CD14-positive monocyte (primary cell): Measurements from ENCODE around the gene ABHD10. TPM values are rescaled to one million over a fixed set of nuclear protein-coding genes. Genes with fewer than 3 reads are reported as not detected.
A peak's percentile ranks its signal among the peaks of the same experiment; 100 is the strongest.

Experiments used
- DNase-seq, 3 donors: peaks; one replicate each; pipeline ENCODE4 v3.0.0-alpha.2; 2011 to 2022
- H2AFZ ChIP-seq: 2 replicates; pipeline ENCODE4 v1.6.0; 2012; ENCODE audit warnings: mild to moderate bottlenecking, low read depth, low read length, inconsistent platforms; ENCODE audit not compliant: insufficient read depth, poor library complexity, severe bottlenecking
- H3K27ac ChIP-seq, 2 donors: 1 replicate in 1 of 2; 2 replicates in 1 of 2; pipeline ENCODE4 v1.5.1; 2012 to 2013; ENCODE audit warnings: low read length in 2 of 2, control low read depth in 1 of 2, inconsistent platforms in 1 of 2, low read depth in 1 of 2, mild to moderate bottlenecking in 1 of 2
- H3K27me3 ChIP-seq, 2 donors: one replicate each; pipeline versions ENCODE4 v1.6.0 to v1.6.1; 2011 to 2013; ENCODE audit warnings: low read length in 2 of 2; ENCODE audit not compliant: control insufficient read depth in 2 of 2, insufficient read depth in 2 of 2
- H3K36me3 ChIP-seq, 2 donors: replicated peaks in 1 of 2; 1 replicate in 1 of 2; 2 replicates in 1 of 2; pipeline versions ENCODE4 v1.5.1 to v1.6.1; 2012 to 2013; ENCODE audit warnings: low read length in 2 of 2, control low read depth in 1 of 2, inconsistent platforms in 1 of 2, mild to moderate bottlenecking in 1 of 2; ENCODE audit not compliant: insufficient read depth in 2 of 2, control insufficient read depth in 1 of 2
- H3K4me1 ChIP-seq, 2 donors: 1 replicate in 1 of 2; 2 replicates in 1 of 2; pipeline versions ENCODE4 v1.5.1 to v1.6.1; 2012 to 2013; ENCODE audit warnings: low read length in 2 of 2, control low read depth in 1 of 2, inconsistent platforms in 1 of 2, mild to moderate bottlenecking in 1 of 2, moderate library complexity in 1 of 2; ENCODE audit not compliant: insufficient read depth in 2 of 2, control insufficient read depth in 1 of 2
- H3K4me2 ChIP-seq: replicated peaks from 2 replicates; pipeline ENCODE3; 2012; ENCODE audit warnings: low read length, moderate library complexity, mild to moderate bottlenecking; ENCODE audit not compliant: poor library complexity, severe bottlenecking; ENCODE audit errors: extremely low read depth
- H3K4me3 ChIP-seq, 3 experiments: fragments of 200-600 bp in 1 of 3; sonication (generic) in 1 of 3; replicated peaks in 1 of 3; 1 replicate in 2 of 3; 2 replicates in 1 of 3; pipeline ENCODE4 v1.5.1; 2011 to 2013; ENCODE audit warnings: low read length in 3 of 3, mild to moderate bottlenecking in 3 of 3, control low read depth in 2 of 3, low read depth in 2 of 3, inconsistent platforms in 1 of 3, moderate library complexity in 1 of 3
- H3K79me2 ChIP-seq: 2 replicates; pipeline ENCODE4 v1.6.0; 2012; ENCODE audit warnings: mild to moderate bottlenecking, control low read depth, inconsistent platforms, low read length, moderate library complexity; ENCODE audit not compliant: insufficient read depth
- H3K9ac ChIP-seq: 2 replicates; pipeline ENCODE4 v1.6.0; 2017; ENCODE audit warnings: low read length, mild to moderate bottlenecking; ENCODE audit not compliant: insufficient read depth, poor library complexity, severe bottlenecking
- H3K9me3 ChIP-seq, 2 donors: replicated peaks in 1 of 2; 1 replicate in 1 of 2; 2 replicates in 1 of 2; pipeline versions ENCODE4 v1.5.1 to v1.6.1; 2012 to 2013; ENCODE audit warnings: low read length in 2 of 2, control low read depth in 1 of 2; ENCODE audit not compliant: control insufficient read depth in 1 of 2, insufficient read depth in 1 of 2
- H4K20me1 ChIP-seq: 2 replicates; pipeline ENCODE4 v1.6.0; 2012; ENCODE audit warnings: mild to moderate bottlenecking, low read length, control low read depth, moderate library complexity; ENCODE audit not compliant: insufficient read depth
- H3K27ac Mint-ChIP-seq, 7 donors: one replicate each; pipeline ENCODE4 v1.8.0; 2020; ENCODE audit warnings: mild to moderate bottlenecking in 7 of 7, mixed read lengths in 7 of 7, moderate library complexity in 6 of 7, inconsistent platforms in 2 of 7
- H3K27me3 Mint-ChIP-seq, 3 donors: one replicate each; pipeline ENCODE4 v1.8.0; 2021 to 2022; ENCODE audit warnings: low read depth in 3 of 3, mild to moderate bottlenecking in 3 of 3, mixed read lengths in 3 of 3, moderate library complexity in 3 of 3, inconsistent platforms in 1 of 3
- H3K36me3 Mint-ChIP-seq, 2 donors: one replicate each; pipeline ENCODE4 v1.8.0; 2020; ENCODE audit warnings: mixed read lengths in 2 of 2, inconsistent platforms in 1 of 2, mild to moderate bottlenecking in 1 of 2
- H3K4me1 Mint-ChIP-seq: one replicate; pipeline ENCODE4 v1.8.0; 2020; ENCODE audit warnings: mild to moderate bottlenecking, mixed read lengths
- H3K4me3 Mint-ChIP-seq, 2 donors: one replicate each; pipeline ENCODE4 v1.8.0; 2020; ENCODE audit warnings: mild to moderate bottlenecking in 2 of 2, mixed read lengths in 2 of 2, moderate library complexity in 1 of 2
- H3K9me3 Mint-ChIP-seq, 7 donors: one replicate each; pipeline ENCODE4 v1.8.0; 2020 to 2022; ENCODE audit warnings: mixed read lengths in 7 of 7, mild to moderate bottlenecking in 6 of 7, moderate library complexity in 6 of 7, inconsistent platforms in 2 of 7
- WGBS: methylation state at CpG from one replicate; pipeline ENCODE4 v1.1.5; 2013; ENCODE audit warnings: missing lambda C conversion rate; ENCODE audit not compliant: insufficient coverage; 5-methylcytosine and 5-hydroxymethylcytosine counted together
- intact Hi-C, 2 donors: fragments of 100-400 bp; cut with micrococcal nuclease; formaldehyde crosslinking; loops; one replicate each; pipeline versions ENCODE4 v1.15.0 to v1.15.1; 2023
- polyA plus RNA-seq, 3 donors: library from polyadenylated mRNA; depleted of rRNA in 1 of 3; unstranded in 2 of 3; stranded (reverse) in 1 of 3; fragments of 300-500 nt in 2 of 3; fragments of >200 nt in 1 of 3; fragmentation: Illumina TruSeq in 2 of 3; gene quantifications; 1 replicate in 2 of 3; 2 replicates in 1 of 3; pipeline ENCODE4 v1.2.3, GENCODE V29; 2012 to 2021
- TF ChIP-seq, protein P1 (sequence below): fragments of 200-600 bp; IDR thresholded peaks from one replicate; pipeline ENCODE4 v1.8.0; 2022; ENCODE audit warnings: antibody characterized with exemption, mild to moderate bottlenecking

The ABHD10 gene
- polyA plus RNA-seq, 3 donors: 15.2 to 22.3 (median 17.0) TPM

DNA sequence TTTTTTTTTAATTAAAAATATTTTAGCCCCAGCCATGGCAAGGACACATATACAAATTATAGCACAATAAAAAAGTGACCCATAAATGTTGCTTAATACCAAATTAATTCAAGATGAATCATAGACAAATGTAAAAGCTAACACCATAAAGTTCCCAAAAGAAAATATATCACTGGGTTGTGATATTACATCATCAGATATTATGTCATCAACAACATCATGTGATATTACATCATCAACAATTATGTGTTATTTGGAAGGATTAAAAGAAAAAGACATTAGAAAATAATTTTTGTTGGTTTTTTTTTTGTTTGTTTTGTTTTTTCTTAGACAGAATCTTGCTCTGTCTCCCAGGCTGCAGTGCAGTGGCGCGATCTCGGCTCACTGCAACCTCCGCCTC is 34.5 kb upstream of the ABHD10 start:
- peaks cover 0 to 2% (median 0%) of the 10 kb centered on the region in 7 donors for H3K9me3 Mint-ChIP-seq
- no peak overlapping the region for H3K4me3 Mint-ChIP-seq
- no peaks in the 10 kb centered on the region for H3K36me3 Mint-ChIP-seq
- intact Hi-C loops: no loop called here
- no peak overlapping the region for H3K27ac ChIP-seq
- H3K27me3 Mint-ChIP-seq: peaks cover 0 to 9% (median 0%) of the 10 kb centered on the region in 3 donors
- WGBS: 100% methylated on average over 4 of the region's 4 CpGs
- H3K9me3 ChIP-seq: no peaks in the 10 kb centered on the region
- H3K36me3 ChIP-seq: no peaks in the 10 kb centered on the region
- no peak overlapping the region for H3K4me2 ChIP-seq
- TF ChIP-seq, protein P1, sequence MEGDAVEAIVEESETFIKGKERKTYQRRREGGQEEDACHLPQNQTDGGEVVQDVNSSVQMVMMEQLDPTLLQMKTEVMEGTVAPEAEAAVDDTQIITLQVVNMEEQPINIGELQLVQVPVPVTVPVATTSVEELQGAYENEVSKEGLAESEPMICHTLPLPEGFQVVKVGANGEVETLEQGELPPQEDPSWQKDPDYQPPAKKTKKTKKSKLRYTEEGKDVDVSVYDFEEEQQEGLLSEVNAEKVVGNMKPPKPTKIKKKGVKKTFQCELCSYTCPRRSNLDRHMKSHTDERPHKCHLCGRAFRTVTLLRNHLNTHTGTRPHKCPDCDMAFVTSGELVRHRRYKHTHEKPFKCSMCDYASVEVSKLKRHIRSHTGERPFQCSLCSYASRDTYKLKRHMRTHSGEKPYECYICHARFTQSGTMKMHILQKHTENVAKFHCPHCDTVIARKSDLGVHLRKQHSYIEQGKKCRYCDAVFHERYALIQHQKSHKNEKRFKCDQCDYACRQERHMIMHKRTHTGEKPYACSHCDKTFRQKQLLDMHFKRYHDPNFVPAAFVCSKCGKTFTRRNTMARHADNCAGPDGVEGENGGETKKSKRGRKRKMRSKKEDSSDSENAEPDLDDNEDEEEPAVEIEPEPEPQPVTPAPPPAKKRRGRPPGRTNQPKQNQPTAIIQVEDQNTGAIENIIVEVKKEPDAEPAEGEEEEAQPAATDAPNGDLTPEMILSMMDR: no peak
- DNase-seq: peak; percentile 3 to 43 (median 4)
- no peaks in the 10 kb centered on the region for H4K20me1 ChIP-seq
- H3K4me1 ChIP-seq: no peaks in the 10 kb centered on the region
- H3K27ac Mint-ChIP-seq: no peak overlapping the region
- no peaks in the 10 kb centered on the region for H3K27me3 ChIP-seq
- no peaks in the 10 kb centered on the region for H3K4me1 Mint-ChIP-seq
- no peak overlapping the region for H3K9ac ChIP-seq
- H3K79me2 ChIP-seq: no peaks in the 10 kb centered on the region
- H2AFZ ChIP-seq: no peak overlapping the region
- H3K4me3 ChIP-seq: no peak overlapping the region

DNA sequence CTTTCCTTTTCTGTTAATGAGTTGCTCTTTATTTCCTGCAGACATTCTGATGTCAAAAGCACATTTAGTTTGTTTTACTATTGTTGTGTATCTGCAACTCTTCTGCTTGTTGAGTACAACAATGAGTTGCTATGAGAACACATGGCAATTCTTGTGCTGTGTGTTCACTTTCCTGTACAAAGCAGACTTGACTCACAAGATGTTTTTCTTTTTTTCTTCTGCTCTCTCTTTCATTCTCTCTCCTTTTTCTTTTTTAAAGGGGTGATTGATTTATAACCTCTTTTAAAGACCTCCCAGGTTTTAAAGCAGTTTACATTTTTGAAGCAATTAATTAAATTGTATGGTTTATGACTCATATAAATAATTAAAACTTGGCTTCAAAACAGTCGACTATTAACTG is 31.6 kb upstream of the ABHD10 start:
- Histone ChIP-seq H3K4me1 (no peaks in the 10 kb centered on the region), H3K27me3 (no peaks in the 10 kb centered on the region), H2AFZ (no peak overlapping the region), H3K4me3 (no peak overlapping the region), H3K27ac (no peak overlapping the region), H3K4me2 (no peak overlapping the region), H3K79me2 (no peaks in the 10 kb centered on the region), H3K9me3 (no peaks in the 10 kb centered on the region), H4K20me1 (no peaks in the 10 kb centered on the region), H3K9ac (no peak overlapping the region), H3K36me3 (no peaks in the 10 kb centered on the region)
- no peak for DNase-seq
- Mint-ChIP-seq H3K4me3 (no peak overlapping the region), H3K36me3 (no peaks in the 10 kb centered on the region), H3K4me1 (no peaks in the 10 kb centered on the region), H3K27me3 (peaks cover 0 to 9% (median 0%) of the 10 kb centered on the region in 3 donors), H3K9me3 (no peaks in the 10 kb centered on the region), H3K27ac (no peak overlapping the region)
- WGBS: no CpG with 5 or more reads among the region's 1 CpG
- intact Hi-C loops: no loop called here
- TF ChIP-seq, protein P1: no peak
